GM18858 (cell line): ENCODE results near the gene ERC2.

Source experiments
- ATAC-seq: cut with Tn5 transposase; IDR thresholded peaks from one replicate; pipeline ENCODE4 v1.9.1; 2021; ENCODE audit not compliant: unreplicated experiment

Gene ERC2

DNA sequence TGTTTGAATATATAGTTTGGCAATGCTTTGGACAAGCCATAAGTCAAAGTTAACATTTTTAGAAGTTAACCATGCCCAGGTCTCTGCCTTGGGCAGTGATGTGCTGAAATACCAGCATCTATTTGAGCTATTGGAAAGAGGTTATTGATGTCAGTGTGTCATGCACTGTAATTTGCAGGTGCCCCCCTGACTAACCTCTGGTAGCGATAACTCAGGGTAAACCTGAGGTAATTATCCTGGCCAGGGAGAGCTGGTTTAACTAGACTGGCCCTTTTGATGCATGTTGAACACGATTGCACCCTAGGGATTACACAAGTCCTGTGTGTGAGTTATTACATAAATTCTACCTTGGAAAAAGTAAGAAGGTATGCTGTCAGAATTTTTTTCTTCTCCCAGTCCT is 525.4 kb downstream of the ERC2 start:
- ATAC-seq = no peak

DNA sequence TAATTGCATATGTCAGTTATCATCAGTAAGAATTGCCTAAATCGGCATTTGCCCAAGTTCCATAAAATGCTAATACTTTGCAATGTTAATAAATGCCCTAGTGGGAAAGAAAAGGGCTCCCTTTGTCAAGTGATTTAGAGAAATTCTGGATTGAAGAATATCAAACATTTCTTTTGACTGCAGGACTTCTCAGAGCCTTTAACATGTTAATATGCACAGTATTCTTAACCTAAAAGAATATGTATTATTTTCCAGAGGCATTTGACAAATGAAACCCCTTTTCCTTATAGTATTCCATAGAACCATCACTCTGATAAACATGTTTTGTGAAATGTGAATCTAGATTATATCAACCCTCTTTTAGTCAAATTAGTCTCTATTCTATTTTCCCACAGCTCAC is 529.0 kb downstream of the ERC2 start:
- ATAC-seq = no peak

- no peak for ATAC-seq
Measured at GRCh38 chr3:55937301-55937700, 531.0 kb downstream of the ERC2 start.

GRCh38 chr3:55936549-55937052 is 531.7 kb downstream of the ERC2 start:
- no peak for ATAC-seq

- ATAC-seq = no peak
Measured at GRCh38 chr3:55935241-55935640, 533.0 kb downstream of the ERC2 start.

GRCh38 chr3:55934771-55935170 is 533.5 kb downstream of the ERC2 start:
- no peak for ATAC-seq

GRCh38 chr3:55929154-55929869 is 539.0 kb downstream of the ERC2 start:
- no peak for ATAC-seq

GRCh38 chr3:55923626-55924025 is 544.6 kb downstream of the ERC2 start:
- ATAC-seq = no peak

DNA sequence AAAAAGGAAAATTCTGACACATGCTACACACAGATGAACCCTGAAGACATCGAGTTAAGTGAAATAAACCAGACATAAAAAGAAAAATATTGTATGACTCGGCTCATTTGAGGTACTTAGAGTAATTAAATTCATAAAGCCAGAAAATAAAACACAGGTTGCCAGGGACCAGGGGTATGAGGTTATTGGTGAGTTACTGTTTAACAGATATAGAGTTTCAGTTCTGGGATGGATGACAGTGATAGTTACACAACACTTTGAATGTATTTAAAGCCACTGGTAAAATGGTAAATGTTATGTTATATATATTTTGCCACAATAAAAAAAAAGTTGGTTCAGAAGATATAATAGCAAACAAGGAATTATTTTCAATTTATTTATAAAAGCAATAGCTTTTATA is 545.1 kb downstream of the ERC2 start:
- no peak for ATAC-seq

GRCh38 chr3:55912880-55913279 is 555.4 kb downstream of the ERC2 start:
- ATAC-seq = no peak

DNA sequence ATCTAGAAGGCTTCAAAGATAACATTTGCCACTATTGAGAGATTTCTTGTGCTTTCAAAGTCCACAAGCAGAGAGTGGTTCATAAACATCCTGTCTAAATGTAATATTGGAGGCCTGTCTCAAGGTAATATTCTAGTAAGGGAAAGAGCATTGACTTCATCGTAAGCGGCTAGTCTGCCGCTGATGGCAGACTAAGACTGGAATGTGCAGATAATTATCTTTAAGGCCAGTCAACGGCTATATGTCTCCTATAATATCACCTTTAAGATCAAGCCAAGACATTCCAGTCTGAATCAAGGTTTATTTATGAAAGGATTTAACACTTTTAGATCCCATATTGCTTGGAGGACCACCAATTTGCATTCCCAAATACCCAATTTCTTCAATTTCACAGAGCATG is 557.0 kb downstream of the ERC2 start:
- ATAC-seq = no peak

DNA sequence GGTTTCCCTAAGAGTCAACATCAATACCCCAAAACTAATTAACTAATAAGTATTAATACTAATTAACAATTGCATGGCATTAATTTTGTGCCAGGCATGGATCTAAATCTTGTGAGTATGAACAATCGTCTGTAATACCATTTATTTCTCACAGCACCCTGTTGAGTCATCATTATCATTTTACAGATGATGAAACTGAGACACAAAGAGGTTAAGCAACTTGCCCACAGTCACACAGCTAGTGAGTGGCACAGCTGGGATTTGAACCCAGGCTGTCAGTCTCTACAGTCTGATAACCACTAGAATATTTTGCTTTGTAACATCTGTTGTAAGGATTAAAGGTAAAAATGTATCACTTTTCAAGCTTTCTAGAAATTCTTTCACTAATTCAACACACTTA is 557.7 kb downstream of the ERC2 start:
- ATAC-seq = no peak

DNA sequence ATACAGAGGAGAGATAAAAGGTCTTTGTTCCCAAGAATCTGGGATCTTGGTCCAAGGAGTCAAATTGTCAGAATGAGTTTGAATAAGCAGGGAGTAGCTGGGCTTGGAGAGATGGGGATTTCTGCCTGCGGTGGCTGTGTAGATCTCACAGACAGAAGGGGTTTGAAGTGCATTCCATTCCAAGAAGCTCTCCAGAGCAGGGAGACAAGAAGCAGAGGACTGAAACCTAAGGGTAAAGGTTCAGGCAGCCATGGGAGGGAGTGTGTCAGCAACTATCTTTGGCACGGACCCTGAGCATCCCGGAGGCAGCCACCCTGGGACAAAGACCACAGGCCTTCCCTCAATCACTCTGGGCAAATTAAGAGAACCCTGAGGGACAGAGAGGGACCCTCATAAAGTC is 558.9 kb downstream of the ERC2 start:
- no peak for ATAC-seq

GRCh38 chr3:55907616-55908015 is 560.7 kb downstream of the ERC2 start:
- no peak for ATAC-seq

- ATAC-seq = no peak
Measured at GRCh38 chr3:55906896-55907295, 561.4 kb downstream of the ERC2 start.

DNA sequence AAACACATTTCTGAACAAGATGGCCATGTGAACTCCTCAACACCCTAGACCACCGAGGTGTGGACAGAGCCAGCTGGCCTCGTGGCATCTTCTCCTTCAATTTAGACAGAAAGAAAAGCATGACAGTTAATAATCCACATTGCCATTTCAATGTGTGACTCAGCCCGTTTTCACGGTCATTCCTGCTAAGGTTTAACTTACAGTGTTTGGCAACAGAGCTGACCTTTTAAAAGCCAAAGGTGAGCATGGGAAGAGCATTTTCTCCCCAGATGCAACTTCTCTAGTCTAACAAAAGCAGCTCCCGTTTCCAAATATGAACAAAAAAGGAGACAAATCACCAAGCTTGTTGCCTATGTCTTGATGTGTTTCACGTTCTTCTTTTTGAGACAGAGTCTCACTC is 563.6 kb downstream of the ERC2 start:
- no peak for ATAC-seq

- no peak for ATAC-seq
Measured at GRCh38 chr3:55903680-55904079, 564.6 kb downstream of the ERC2 start.

DNA sequence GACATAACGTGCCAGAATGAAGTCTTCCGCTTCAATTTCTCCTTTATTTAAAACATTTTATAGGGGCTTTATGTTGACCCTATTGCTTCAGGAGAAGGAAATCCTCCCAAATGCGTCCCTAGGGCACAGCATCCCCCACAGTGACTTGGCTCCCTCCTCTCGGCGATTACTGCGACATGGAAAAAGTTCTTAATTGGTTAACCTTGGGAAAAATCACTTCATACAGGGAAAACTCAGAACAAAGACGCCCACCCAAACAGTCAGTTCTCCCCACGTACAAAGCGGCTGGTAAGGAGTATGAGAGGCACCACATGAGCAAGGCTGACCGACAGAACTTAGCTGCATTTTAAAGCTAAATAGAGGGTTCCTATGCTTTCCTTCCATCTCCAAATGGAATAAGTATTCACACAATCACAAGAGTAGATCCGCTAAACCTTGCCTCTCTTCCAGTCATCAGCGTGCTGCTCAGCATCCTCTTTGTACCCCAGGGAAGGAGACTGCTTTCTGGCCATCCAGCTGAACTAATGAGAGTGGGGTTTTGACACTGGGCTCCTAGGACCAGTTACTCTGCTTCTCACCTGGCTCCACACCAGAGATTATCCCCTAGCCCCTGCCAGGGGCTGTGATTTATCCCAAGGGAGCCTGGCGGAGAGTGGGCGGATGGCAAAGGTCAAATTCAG is 565.9 kb downstream of the ERC2 start:
- no peak for ATAC-seq

DNA sequence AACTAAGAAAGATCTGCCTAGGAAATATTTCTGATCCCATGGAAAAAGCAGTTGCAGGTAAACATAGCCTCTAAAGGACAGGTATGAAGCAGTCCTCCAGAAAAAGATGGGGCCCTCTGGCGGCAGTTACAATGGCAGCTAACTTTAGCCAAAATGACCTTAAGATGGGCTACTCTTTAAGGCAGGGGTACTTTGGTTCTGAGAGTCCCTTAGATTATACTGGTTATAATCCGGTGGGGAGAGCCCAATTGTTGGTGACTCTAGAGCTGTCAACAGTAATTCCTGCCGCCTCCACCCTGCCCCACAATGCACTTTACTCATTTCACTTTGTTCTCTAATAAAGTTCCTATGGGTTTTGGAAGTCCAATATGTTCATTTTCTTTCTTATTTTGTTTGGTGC is 568.4 kb downstream of the ERC2 start:
- no peak for ATAC-seq

- ATAC-seq = no peak
Measured at GRCh38 chr3:55897573-55898224, 570.6 kb downstream of the ERC2 start.

- ATAC-seq = no peak
Measured at GRCh38 chr3:55895897-55896566, 572.2 kb downstream of the ERC2 start.

DNA sequence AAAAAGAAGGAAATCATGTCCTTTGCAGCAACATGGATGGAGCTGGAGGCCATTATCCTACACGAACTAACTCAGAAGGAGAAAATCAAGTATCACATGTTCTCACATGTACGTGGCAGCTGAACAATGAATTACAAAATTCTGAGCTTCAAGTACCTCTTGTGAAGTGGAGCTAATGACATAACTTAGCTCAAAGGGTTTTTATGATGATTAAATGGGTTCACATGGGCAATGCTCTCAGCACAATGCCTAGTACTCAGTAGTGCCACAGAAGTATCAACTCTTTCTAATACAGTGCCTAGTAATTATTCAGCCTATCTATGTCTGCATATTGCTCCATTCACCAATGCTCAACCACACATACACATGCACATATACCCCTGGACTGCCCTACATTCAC is 573.7 kb downstream of the ERC2 start:
- ATAC-seq = no peak
